HG03521 (cell line): Measurements from ENCODE around the gene YPEL5.

Experiments used
- ATAC-seq: cut with Tn5 transposase; IDR thresholded peaks from one replicate; pipeline ENCODE4 v1.9.1; 2021; ENCODE audit warnings: mild to moderate bottlenecking, moderate library complexity; ENCODE audit not compliant: unreplicated experiment

The YPEL5 gene

GRCh38 chr2:30201990-30202389, 55.2 kb downstream of the YPEL5 start:
- no peak for ATAC-seq

- ATAC-seq = no peak
Observed at GRCh38 chr2:30203156-30203555, 56.3 kb downstream of the YPEL5 start.

- ATAC-seq = no peak
Observed at GRCh38 chr2:30204281-30204680, 57.5 kb downstream of the YPEL5 start.

GRCh38 chr2:30205456-30205855, 58.6 kb downstream of the YPEL5 start:
- no peak for ATAC-seq

- no peak for ATAC-seq
Observed at GRCh38 chr2:30206461-30207430, 59.9 kb downstream of the YPEL5 start.

- no peak for ATAC-seq
Observed at GRCh38 chr2:30208453-30208852, 61.6 kb downstream of the YPEL5 start.

- no peak for ATAC-seq
Observed at GRCh38 chr2:30209227-30209626, 62.4 kb downstream of the YPEL5 start.
